RWPE2 (cell line): Measurements from ENCODE around the gene AMFR.

ENCODE experiments used
- ATAC-seq: fragments of 200-7000 bp; cut with Tn5 transposase; 3 replicates; pipeline ENCODE4 v1.9.1; 2021; ENCODE audit warnings: low read depth
- DNase-seq: peaks from one replicate; pipeline ENCODE4 v3.0.0-alpha.2; 2020; ENCODE audit warnings: low spot score
- H3K27ac ChIP-seq: fragments of 450-650 bp; 2 replicates; pipeline ENCODE4 v1.5.1; 2017; ENCODE audit warnings: mild to moderate bottlenecking; ENCODE audit not compliant: poor library complexity, severe bottlenecking
- H3K27me3 ChIP-seq: fragments of 250-450 bp; sonication (Bioruptor Pico); 2 replicates; pipeline ENCODE4 v1.5.1; 2021; ENCODE audit warnings: mild to moderate bottlenecking, moderate library complexity; ENCODE audit not compliant: insufficient read depth, poor library complexity, severe bottlenecking
- H3K36me3 ChIP-seq: fragments of 250-450 bp; sonication (Bioruptor Pico); 2 replicates; pipeline ENCODE4 v1.5.1; 2020; ENCODE audit warnings: low read depth, mild to moderate bottlenecking, moderate library complexity
- H3K4me1 ChIP-seq: fragments of 250-450 bp; sonication (Bioruptor Pico); 2 replicates; pipeline ENCODE4 v1.5.1; 2021; ENCODE audit warnings: mild to moderate bottlenecking, moderate library complexity; ENCODE audit not compliant: insufficient read depth, poor library complexity, severe bottlenecking
- H3K4me3 ChIP-seq: fragments of 250-450 bp; sonication (Bioruptor Pico); 2 replicates; pipeline ENCODE4 v1.5.1; 2021; ENCODE audit warnings: mild to moderate bottlenecking, moderate library complexity; ENCODE audit not compliant: severe bottlenecking
- H3K9me3 ChIP-seq: fragments of 250-450 bp; sonication (Bioruptor Pico); 2 replicates; pipeline ENCODE4 v1.5.1; 2021; ENCODE audit warnings: mild to moderate bottlenecking, moderate library complexity; ENCODE audit not compliant: severe bottlenecking
- CTCF ChIP-seq: fragments of 450-650 bp; IDR thresholded peaks from one replicate; pipeline ENCODE4 v1.5.1; 2017; ENCODE audit warnings: mild to moderate bottlenecking, moderate library complexity; ENCODE audit not compliant: poor library complexity, severe bottlenecking

AMFR gene

GRCh38 chr16:56425439-56425832, at the start of gene AMFR:
Gene AMFR, minus strand, starts transcription at chr16:56425545. Its CDS starts 218 bp downstream, at chr16:56425327.
- DNase-seq, result no peak
- Histone ChIP-seq H3K27me3 (no peaks in the 10 kb centered on the region), H3K9me3 (no peaks in the 10 kb centered on the region), H3K36me3 (peaks cover 8% of the 10 kb centered on the region), H3K4me3 (peak within 1 kb of the TSS; percentile 98), H3K27ac (peak within 1 kb of the TSS; percentile 53), H3K4me1 (peaks cover 9% of the 10 kb centered on the region)
- TF ChIP-seq CTCF, result peak; percentile 71
- peak; percentile 89 for ATAC-seq

GRCh38 chr16:56470666-56471065, 45.3 kb upstream of the AMFR start:
- DNase-seq (no peak), ATAC-seq (no peak)
- no peaks in the 10 kb centered on the region for H3K4me1 ChIP-seq
- TF ChIP-seq CTCF, result no peak
- H3K9me3 ChIP-seq, result no peaks in the 10 kb centered on the region
- peaks cover 99% of the 10 kb centered on the region for H3K36me3 ChIP-seq
- no peaks in the 10 kb centered on the region for H3K27me3 ChIP-seq
- H3K27ac ChIP-seq, result no peak overlapping the region
- no peak overlapping the region for H3K4me3 ChIP-seq

- no peak for DNase-seq
- no peak for ATAC-seq
Observed at GRCh38 chr16:56470232-56470631, 44.9 kb upstream of the AMFR start.

GRCh38 chr16:56469748-56470147, 44.4 kb upstream of the AMFR start:
- Histone ChIP-seq H3K27me3 (no peaks in the 10 kb centered on the region), H3K4me1 (no peaks in the 10 kb centered on the region), H3K36me3 (peaks cover 99% of the 10 kb centered on the region), H3K9me3 (no peaks in the 10 kb centered on the region), H3K4me3 (no peak overlapping the region), H3K27ac (no peak overlapping the region)
- DNase-seq, result no peak
- no peak for ATAC-seq
- no peak for TF ChIP-seq CTCF

More at GRCh38 chr16:56470232-56470631, 44.9 kb upstream of the AMFR start:
- no peaks in the 10 kb centered on the region for H3K9me3 ChIP-seq
- H3K4me3 ChIP-seq, result no peak overlapping the region
- H3K4me1 ChIP-seq, result no peaks in the 10 kb centered on the region
- no peak overlapping the region for H3K27ac ChIP-seq
- no peaks in the 10 kb centered on the region for H3K27me3 ChIP-seq
- peaks cover 99% of the 10 kb centered on the region for H3K36me3 ChIP-seq
- TF ChIP-seq CTCF, result no peak

- DNase-seq (no peak), ATAC-seq (no peak)
- Histone ChIP-seq H3K9me3 (no peaks in the 10 kb centered on the region), H3K4me1 (no peaks in the 10 kb centered on the region), H3K4me3 (no peak overlapping the region), H3K27ac (no peak overlapping the region), H3K27me3 (no peaks in the 10 kb centered on the region), H3K36me3 (peaks cover 99% of the 10 kb centered on the region)
- no peak for TF ChIP-seq CTCF
Observed at GRCh38 chr16:56468800-56469199, 43.5 kb upstream of the AMFR start.
